Hematopoietic multipotent progenitor cell (in vitro differentiated cells): ENCODE data around the gene GSK3A. TPM values are rescaled to one million over a fixed set of nuclear protein-coding genes. Genes with fewer than 3 reads are reported as not detected.

Experiments
- DNase-seq, 3 donors: peaks; one replicate each; pipeline ENCODE4 v3.0.0-alpha.2; 2011 to 2015; ENCODE audit warnings: low read depth in 2 of 3, low spot score in 2 of 3
- total RNA-seq: library from RNA; depleted of rRNA; stranded (reverse); fragments of >200 nt; gene quantifications from one replicate; pipeline ENCODE4 v1.2.3, GENCODE V29; 2012

GSK3A gene
- total RNA-seq, 1 donor = 24.5 TPM

- DNase-seq = peak in 1 of 3 donors; percentile 54
Observed at GRCh38 chr19:42250666-42251531, 8.5 kb upstream of the GSK3A start.

GRCh38 chr19:42250183-42250665, 7.8 kb upstream of the GSK3A start:
- DNase-seq = no peak

GRCh38 chr19:42249769-42250168, 7.4 kb upstream of the GSK3A start:
- no peak for DNase-seq

- DNase-seq = no peak
Observed at GRCh38 chr19:42249149-42249750, 6.8 kb upstream of the GSK3A start.

GRCh38 chr19:42248270-42249148, 6.1 kb upstream of the GSK3A start:
- no peak for DNase-seq

GRCh38 chr19:42247640-42248199, 5.3 kb upstream of the GSK3A start:
- DNase-seq = no peak

GRCh38 chr19:42246922-42247639, 4.7 kb upstream of the GSK3A start:
- no peak for DNase-seq

- DNase-seq = no peak
Observed at GRCh38 chr19:42246143-42246921, 3.9 kb upstream of the GSK3A start.

GRCh38 chr19:42245231-42245630, 2.8 kb upstream of the GSK3A start:
- DNase-seq = no peak

GRCh38 chr19:42244347-42245220, 2.2 kb upstream of the GSK3A start:
- peak; percentile 81 to 96 (median 95) for DNase-seq

- no peak for DNase-seq
Observed at GRCh38 chr19:42242069-42242511, 312 bp downstream of the GSK3A start.

- no peak for DNase-seq
Observed at GRCh38 chr19:42241279-42241678, 1.1 kb downstream of the GSK3A start.

GRCh38 chr19:42239544-42240220, 2.7 kb downstream of the GSK3A start:
- DNase-seq = no peak

- DNase-seq = no peak
Observed at GRCh38 chr19:42235181-42235580, 7.2 kb downstream of the GSK3A start.

- no peak for DNase-seq
Observed at GRCh38 chr19:42234364-42234763, 8.0 kb downstream of the GSK3A start.

GRCh38 chr19:42233678-42234292, 8.6 kb downstream of the GSK3A start:
- no peak for DNase-seq

GRCh38 chr19:42233106-42233505, 9.3 kb downstream of the GSK3A start:
- no peak for DNase-seq
